Aorta (tissue), 5 donors: ENCODE results near the gene NCOA7. TPM values are rescaled to one million over a fixed set of nuclear protein-coding genes. Genes with fewer than 3 reads are reported as not detected.

ENCODE experiments used
- ATAC-seq: fragments of 200-7000 bp; cut with Tn5 transposase; one replicate; pipeline ENCODE4 v1.9.1; 2022; ENCODE audit warnings: moderate library complexity; ENCODE audit not compliant: low FRiP score
- DNase-seq, 2 donors: peaks; one replicate each; pipeline ENCODE4 v3.0.0-alpha.2; 2020
- H3K27ac ChIP-seq, 2 donors: one replicate each; pipeline ENCODE4 v1.5.1; 2013; ENCODE audit warnings: low read length in 2 of 2, mild to moderate bottlenecking in 2 of 2, moderate library complexity in 2 of 2, control low read depth in 1 of 2, inconsistent platforms in 1 of 2, low read depth in 1 of 2
- H3K27me3 ChIP-seq, 2 donors: one replicate each; pipeline ENCODE4 v1.6.1; 2013; ENCODE audit warnings: control low read depth in 1 of 2, low read length in 1 of 2, mild to moderate bottlenecking in 1 of 2, moderate library complexity in 1 of 2; ENCODE audit not compliant: insufficient read depth in 2 of 2, control insufficient read depth in 1 of 2
- H3K36me3 ChIP-seq, 2 donors: one replicate each; pipeline ENCODE4 v1.6.1; 2013; ENCODE audit warnings: control low read depth in 1 of 2, low read length in 1 of 2, mild to moderate bottlenecking in 1 of 2; ENCODE audit not compliant: insufficient read depth in 2 of 2, control insufficient read depth in 1 of 2
- H3K4me1 ChIP-seq, 2 donors: one replicate each; pipeline ENCODE4 v1.6.1; 2013; ENCODE audit warnings: low read length in 2 of 2, control low read depth in 1 of 2, mild to moderate bottlenecking in 1 of 2, moderate library complexity in 1 of 2; ENCODE audit not compliant: insufficient read depth in 2 of 2, control insufficient read depth in 1 of 2
- H3K4me3 ChIP-seq, 2 donors: one replicate each; pipeline ENCODE4 v1.5.1; 2013; ENCODE audit warnings: low read length in 2 of 2, control low read depth in 1 of 2, mild to moderate bottlenecking in 1 of 2
- H3K9me3 ChIP-seq: one replicate; pipeline ENCODE4 v1.6.1; 2013; ENCODE audit warnings: mild to moderate bottlenecking, low read length; ENCODE audit not compliant: control insufficient read depth
- WGBS, 2 donors: extraction: QIAGEN DNeasy Blood & Tissue Kit; methylation state at CpG; one replicate each; pipeline ENCODE4 v1.1.7; 2013; 5-methylcytosine and 5-hydroxymethylcytosine counted together
- intact Hi-C, 2 donors: fragments of 100-400 bp; cut with DNase I; formaldehyde crosslinking; loops; one replicate each; pipeline versions ENCODE4 v1.14.2 to v1.15.0; 2022
- polyA plus RNA-seq, 2 donors: library from polyadenylated mRNA; stranded (reverse); fragments of 200-250 nt; gene quantifications; one replicate each; pipeline ENCODE4 v1.2.3, GENCODE V29; 2013
- total RNA-seq, 2 donors: library from RNA; stranded (reverse); fragmentation: NEBNext Ultra II Directional; extraction: Animal tissue kit (Norgen Biotek cat#: 25700); gene quantifications; one replicate each; pipeline ENCODE4 v1.2.1, GENCODE V29; 2021
- donor health status: healthy with polysubstance abuse.
- donor health status: Bipolar disorder and iron deficiency.
- donor health status: DM: no; HTN: no; CAD: no.
- donor health status: DM: no; HTN: no; CAD: no.
- donor health status: DM: yes; HTN: yes; CAD: no.

Gene NCOA7
- total and polyA plus RNA-seq, 4 donors, result 12.3 to 82.1 (median 40.3) TPM

- Histone ChIP-seq H3K4me3 (peak overlapping the region; percentile 84 to 93), H3K36me3 (no peaks in the 10 kb centered on the region), H3K27ac (peak overlapping the region; percentile 46 to 67), H3K27me3 (no peaks in the 10 kb centered on the region), H3K4me1 (no peaks in the 10 kb centered on the region), H3K9me3 (no peaks in the 10 kb centered on the region)
- 0 to 2% methylated on average over 3 of the region's 3 CpGs for WGBS, 2 donors
- intact Hi-C loops, result loop anchor here (2.0 to 5.0 kb wide), 2 partner anchors 175 to 176 kb away; partner anchors contain the start of gene HINT3 (in 2 of the 2)
- ATAC-seq, result no peak
- no peak for DNase-seq
Measured at GRCh38 chr6:125781314-125781868, 9.4 kb upstream of the NCOA7 start.

GRCh38 chr6:125784365-125784764 is 6.4 kb upstream of the NCOA7 start:
- intact Hi-C loops, result loop anchor here in 1 of 2 donors (5.0 kb wide), 1 partner anchor 173 kb away; the partner anchor contains the start of gene HINT3
- no peaks in the 10 kb centered on the region for H3K36me3 ChIP-seq
- ATAC-seq, result no peak

DNA sequence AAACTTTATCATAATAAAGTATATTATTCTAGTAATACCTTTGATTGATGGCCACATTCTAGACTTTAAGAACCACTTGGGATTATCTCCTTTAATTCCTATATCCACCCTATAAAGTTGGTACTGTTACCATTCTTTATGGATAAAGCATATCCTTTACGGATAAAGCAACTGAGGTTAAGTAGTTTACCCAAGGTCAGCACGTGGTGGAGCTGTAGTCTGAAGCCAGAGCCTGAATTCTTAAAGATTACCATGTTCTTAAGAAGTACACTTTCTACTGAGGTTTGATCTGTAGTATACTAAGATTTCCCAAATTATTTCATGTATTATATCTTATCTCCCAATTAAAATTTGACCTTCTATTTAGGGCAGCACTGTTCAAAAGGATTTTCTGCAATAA is 3.0 kb upstream of the NCOA7 start:
- Histone ChIP-seq H3K4me1 (no peaks in the 10 kb centered on the region), H3K4me3 (no peak overlapping the region), H3K27me3 (no peaks in the 10 kb centered on the region), H3K9me3 (no peaks in the 10 kb centered on the region), H3K27ac (no peak overlapping the region), H3K36me3 (no peaks in the 10 kb centered on the region)
- 16 to 22% methylated on average over 2 of the region's 2 CpGs for WGBS, 2 donors
- intact Hi-C loops, result no loop called here
- DNase-seq, result no peak
- ATAC-seq, result no peak

More at GRCh38 chr6:125784365-125784764, 6.4 kb upstream of the NCOA7 start:
- H3K4me3 ChIP-seq, result no peak overlapping the region
- no peaks in the 10 kb centered on the region for H3K4me1 ChIP-seq
- no peaks in the 10 kb centered on the region for H3K9me3 ChIP-seq
- no peak overlapping the region for H3K27ac ChIP-seq
- no peak for DNase-seq
- no peaks in the 10 kb centered on the region for H3K27me3 ChIP-seq
- WGBS, 2 donors, result 72 to 74% methylated on average over 2 of the region's 2 CpGs

- DNase-seq (no peak), ATAC-seq (no peak)
- Histone ChIP-seq H3K4me1 (no peaks in the 10 kb centered on the region), H3K36me3 (no peaks in the 10 kb centered on the region), H3K27me3 (no peaks in the 10 kb centered on the region), H3K27ac (peak overlapping the region; percentile 48 to 91), H3K9me3 (no peaks in the 10 kb centered on the region), H3K4me3 (no peak overlapping the region)
- WGBS, 2 donors, result 80 to 83% methylated on average over 1 of the region's 1 CpG
- intact Hi-C loops, result no loop called here
Measured at GRCh38 chr6:125789167-125789566, 1.6 kb upstream of the NCOA7 start.

DNA sequence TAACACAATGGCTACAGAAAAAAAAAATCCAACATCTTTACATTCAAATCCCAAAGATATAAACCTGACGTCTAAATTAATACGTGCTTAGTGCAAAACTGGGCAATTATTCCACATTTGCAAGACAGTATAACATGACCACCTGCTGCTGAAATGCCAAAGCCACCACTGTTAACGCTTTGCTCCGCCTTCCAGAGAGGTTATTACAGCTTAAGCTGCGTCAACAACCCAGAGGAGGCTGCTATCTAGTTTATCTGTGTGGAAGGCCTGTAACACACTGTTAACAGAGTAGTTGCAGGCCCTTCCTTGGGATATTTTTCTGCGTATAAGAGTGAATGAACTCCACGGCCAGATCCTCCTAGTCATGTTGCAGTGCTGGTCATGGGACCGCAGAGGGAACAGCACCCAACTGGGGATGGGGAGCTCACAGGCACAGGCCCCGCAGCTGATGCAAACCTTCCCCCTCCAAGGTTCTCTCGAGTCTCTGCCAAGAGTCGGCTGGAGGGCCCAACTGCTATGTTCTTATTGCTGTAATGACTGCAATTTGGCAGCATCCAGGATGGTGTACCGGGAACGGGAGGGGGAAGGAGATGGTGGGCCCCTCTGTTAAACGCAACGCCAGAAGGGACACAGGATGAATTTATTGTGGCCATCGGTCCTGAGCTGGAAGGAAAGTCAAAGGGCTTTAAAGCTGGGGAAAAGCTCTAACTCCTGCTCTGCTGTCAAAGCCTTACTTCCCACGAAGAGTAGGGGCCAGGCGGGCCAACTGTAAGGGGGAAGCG is 993 bp upstream of the NCOA7 start:
- peak overlapping the region; percentile 85 to 97 for H3K4me3 ChIP-seq
- no peaks in the 10 kb centered on the region for H3K36me3 ChIP-seq
- peak; percentile 77 to 79 for DNase-seq
- H3K9me3 ChIP-seq, result no peaks in the 10 kb centered on the region
- WGBS, 2 donors, result 12% methylated on average over 19 of the region's 19 CpGs
- H3K27ac ChIP-seq, result peak overlapping the region; percentile 91 to 95
- intact Hi-C loops, result no loop called here
- no peaks in the 10 kb centered on the region for H3K4me1 ChIP-seq
- peak; percentile 37 for ATAC-seq
- H3K27me3 ChIP-seq, result no peaks in the 10 kb centered on the region

GRCh38 chr6:125791151-125791819 is 525 bp downstream of the NCOA7 start:
- H3K36me3 ChIP-seq, result no peaks in the 10 kb centered on the region
- WGBS, 2 donors, result 0% methylated on average over 28 of the region's 28 CpGs
- no peaks in the 10 kb centered on the region for H3K4me1 ChIP-seq
- DNase-seq, result peak in 1 of 2 donors; percentile 54
- H3K4me3 ChIP-seq, result peak overlapping the region; percentile 85 to 97
- no peaks in the 10 kb centered on the region for H3K27me3 ChIP-seq
- no peaks in the 10 kb centered on the region for H3K9me3 ChIP-seq
- H3K27ac ChIP-seq, result peak overlapping the region in 1 of 2 donors; percentile 64
- ATAC-seq, result peak; percentile 58
- intact Hi-C loops, result no loop called here

GRCh38 chr6:125791820-125792165 is 1.0 kb downstream of the NCOA7 start:
- no peak for DNase-seq
- Histone ChIP-seq H3K4me1 (no peaks in the 10 kb centered on the region), H3K27me3 (no peaks in the 10 kb centered on the region), H3K36me3 (no peaks in the 10 kb centered on the region), H3K4me3 (peak overlapping the region; percentile 85 to 97), H3K9me3 (no peaks in the 10 kb centered on the region), H3K27ac (no peak overlapping the region)
- intact Hi-C loops, result no loop called here
- no peak for ATAC-seq

- WGBS, 2 donors, result 53 to 55% methylated on average over 3 of the region's 3 CpGs
- intact Hi-C loops, result no loop called here
- Histone ChIP-seq H3K27ac (no peak overlapping the region), H3K4me3 (no peak overlapping the region), H3K4me1 (no peaks in the 10 kb centered on the region), H3K27me3 (no peaks in the 10 kb centered on the region), H3K36me3 (no peaks in the 10 kb centered on the region), H3K9me3 (no peaks in the 10 kb centered on the region)
- no peak for DNase-seq
- no peak for ATAC-seq
Measured at GRCh38 chr6:125792172-125792571, 1.4 kb downstream of the NCOA7 start.
